ENCODE results near the gene CCDC81. TPM values are rescaled to one million over a fixed set of nuclear protein-coding genes. Genes with fewer than 3 reads are reported as not detected.

The CCDC81 gene
- total RNA-seq, 1 experiment from 2014 or later, result 0.49 TPM

GRCh38 chr11:86469491-86470388 is 95.1 kb downstream of the CCDC81 start:
- BruUV-seq (replicated peaks), result no TSS peak
- Histone ChIP-seq H3K36me3 (ENCODE audit: control insufficient read depth, insufficient read depth, low read length) (no peaks in the 10 kb centered on the region), H3K4me3 (ENCODE audit: low read depth in 2 of 2, low read length in 2 of 2) (no peak overlapping the region), H3K27ac (ENCODE audit: low read length) (peak overlapping the region; percentile 10), H3K27me3 (ENCODE audit: control insufficient read depth, insufficient read depth, low read length) (no peaks in the 10 kb centered on the region), H3K4me1 (ENCODE audit: control insufficient read depth, insufficient read depth, low read length) (peaks cover 11% of the 10 kb centered on the region), H3K9me3 (ENCODE audit: control insufficient read depth, insufficient read depth, low read depth, low read length) (no peaks in the 10 kb centered on the region)
- DNase-seq (ENCODE audit: low read depth, low spot score) (no peak), ATAC-seq (peak; percentile 7; the same call in 1 of the 2 replicates)
- in situ Hi-C loops (cut with HindIII; ENCODE audit: low pct_unique_long_range_greater_than_20kb, low sequenced_read_pairs), result no loop called here
- POLR2A ChIA-PET, result interaction anchor here (0.6 kb wide), 1 partner anchor 386 kb away, joined by 5 read pairs; no protein-coding TSS in a partner anchor
- TF ChIP-seq REST (IDR thresholded peaks at IDR 0.05; ENCODE audit: insufficient read depth in 1 of 2, low read depth in 2 of 2, low read length in 1 of 2) (no peak), CTCF (IDR thresholded peaks at IDR 0.05) (no peak), TCF7L2 (IDR thresholded peaks at IDR 0.05; ENCODE audit: low read depth, low read length) (no peak), SIN3A (IDR thresholded peaks at IDR 0.05; ENCODE audit: borderline replicate concordance, insufficient read depth, low read depth, low read length) (no peak), POLR2AphosphoS5 (IDR thresholded peaks at IDR 0.05; ENCODE audit: low read depth, low read length) (no peak)
- CTCF ChIA-PET, result interaction anchor here (0.7 kb wide), 2 partner anchors 10 to 37 kb away, joined by 3 read pairs; no protein-coding TSS in a partner anchor
- intact Hi-C loops (cut with micrococcal nuclease; ENCODE audit: unreplicated experiment), result no loop called here

Other genes with a start within 250 kb of the CCDC81 start
- 29.0 TPM for gene EED, start 130.1 kb upstream of the CCDC81 start, total RNA-seq (2021; ENCODE audit: unreplicated experiment)
- gene HIKESHI, start 72.6 kb upstream of the CCDC81 start, total RNA-seq (2021; ENCODE audit: unreplicated experiment), result 61.3 TPM